Thyroid gland (tissue), 4 donors: ENCODE data around the gene CDH2. TPM values are rescaled to one million over a fixed set of nuclear protein-coding genes. Genes with fewer than 3 reads are reported as not detected.

Source experiments
- DNase-seq, 2 donors: peaks; one replicate each; pipeline ENCODE4 v3.0.0-alpha.2; 2019
- H3K27ac ChIP-seq, 3 donors: fragments of 200-600 bp; sonication (generic); 1 replicate in 2 of 3; 2 replicates in 1 of 3; pipeline ENCODE4 v1.5.1; 2016 to 2019; ENCODE audit warnings: mild to moderate bottlenecking in 1 of 3, moderate library complexity in 1 of 3
- H3K27me3 ChIP-seq: fragments of 200-600 bp; sonication (generic); one replicate; pipeline ENCODE4 v1.5.1; 2019
- H3K36me3 ChIP-seq, 2 donors: fragments of 200-600 bp; sonication (generic); one replicate each; pipeline ENCODE4 v1.5.1; 2016 to 2019
- H3K4me1 ChIP-seq, 2 donors: fragments of 200-600 bp; sonication (generic); one replicate each; pipeline ENCODE4 v1.5.1; 2017 to 2019
- H3K4me3 ChIP-seq, 3 donors: fragments of 200-600 bp; sonication (generic); replicated peaks in 1 of 3; 1 replicate in 2 of 3; 2 replicates in 1 of 3; pipeline ENCODE4 v1.5.1; 2016; ENCODE audit warnings: mild to moderate bottlenecking in 1 of 3
- H3K9me3 ChIP-seq: fragments of 200-600 bp; sonication (generic); one replicate; pipeline ENCODE4 v1.5.1; 2017
- POLR2A ChIP-seq, 2 donors: fragments of 450-650 bp; IDR thresholded peaks; one replicate each; pipeline ENCODE4 v1.6.1; 2017; ENCODE audit warnings: antibody characterized with exemption in 2 of 2, mild to moderate bottlenecking in 2 of 2, moderate library complexity in 1 of 2
- whole genome bisulfite sequencing, 2 donors: methylation state at CpG; one replicate each; pipeline ENCODE4 v1.1.5; 2017; 5-methylcytosine and 5-hydroxymethylcytosine counted together
- intact Hi-C: fragments of 100-400 bp; cut with DNase I; formaldehyde crosslinking; loops from one replicate; pipeline ENCODE4 v1.15.1; 2023
- total RNA-seq, 4 donors: library from RNA; depleted of rRNA; stranded (reverse); fragments of >200 nt; gene quantifications; one replicate each; pipeline ENCODE4 v1.2.3, GENCODE V29; 2016
- TF ChIP-seq, protein P1 (sequence below), 6 experiments: fragments of 200-600 bp in 3 of 6; fragments of 450-650 bp in 3 of 6; sonication (generic) in 3 of 6; IDR thresholded peaks; one replicate each; pipeline ENCODE4 v1.5.1; 2016 to 2019; ENCODE audit warnings: antibody characterized with exemption in 6 of 6, mild to moderate bottlenecking in 2 of 6, inconsistent platforms in 1 of 6, moderate library complexity in 1 of 6

CDH2 gene
- total RNA-seq, 4 donors from 2014 or later = 0.78 to 7.9 (median 3.3) TPM

DNA sequence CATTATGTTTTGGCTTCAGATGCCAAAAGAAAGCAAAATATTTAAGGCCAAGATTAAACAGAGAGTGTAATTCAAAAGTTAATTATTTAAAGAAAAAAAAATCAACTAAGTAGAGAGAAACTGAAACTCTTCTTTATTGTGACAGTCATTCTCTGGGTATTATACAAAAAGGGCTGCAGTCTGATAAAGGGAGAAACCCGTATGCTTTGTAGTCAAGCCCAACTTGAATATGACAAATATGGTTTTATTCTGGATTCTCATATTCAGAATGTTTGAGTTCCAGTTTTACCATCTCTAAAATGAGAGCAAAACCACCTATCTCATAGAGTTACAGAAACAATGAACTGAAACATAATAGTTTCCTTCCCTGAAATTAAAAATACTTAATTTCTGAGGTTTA, 8.2 kb downstream of the CDH2 start:
- TF ChIP-seq POLR2A (IDR thresholded peaks at IDR 0.05) = no peak
- TF ChIP-seq, protein P1, sequence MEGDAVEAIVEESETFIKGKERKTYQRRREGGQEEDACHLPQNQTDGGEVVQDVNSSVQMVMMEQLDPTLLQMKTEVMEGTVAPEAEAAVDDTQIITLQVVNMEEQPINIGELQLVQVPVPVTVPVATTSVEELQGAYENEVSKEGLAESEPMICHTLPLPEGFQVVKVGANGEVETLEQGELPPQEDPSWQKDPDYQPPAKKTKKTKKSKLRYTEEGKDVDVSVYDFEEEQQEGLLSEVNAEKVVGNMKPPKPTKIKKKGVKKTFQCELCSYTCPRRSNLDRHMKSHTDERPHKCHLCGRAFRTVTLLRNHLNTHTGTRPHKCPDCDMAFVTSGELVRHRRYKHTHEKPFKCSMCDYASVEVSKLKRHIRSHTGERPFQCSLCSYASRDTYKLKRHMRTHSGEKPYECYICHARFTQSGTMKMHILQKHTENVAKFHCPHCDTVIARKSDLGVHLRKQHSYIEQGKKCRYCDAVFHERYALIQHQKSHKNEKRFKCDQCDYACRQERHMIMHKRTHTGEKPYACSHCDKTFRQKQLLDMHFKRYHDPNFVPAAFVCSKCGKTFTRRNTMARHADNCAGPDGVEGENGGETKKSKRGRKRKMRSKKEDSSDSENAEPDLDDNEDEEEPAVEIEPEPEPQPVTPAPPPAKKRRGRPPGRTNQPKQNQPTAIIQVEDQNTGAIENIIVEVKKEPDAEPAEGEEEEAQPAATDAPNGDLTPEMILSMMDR (IDR thresholded peaks at IDR 0.05) = no peak
- Histone ChIP-seq H3K27ac (no peak overlapping the region), H3K9me3 (no peaks in the 10 kb centered on the region), H3K36me3 (no peaks in the 10 kb centered on the region), H3K27me3 (no peaks in the 10 kb centered on the region), H3K4me3 (no peak overlapping the region), H3K4me1 (no peaks in the 10 kb centered on the region)
- no peak for DNase-seq
- intact Hi-C loops = no loop called here
- WGBS, 2 donors = 80 to 82% methylated on average over 1 of the region's 1 CpG

DNA sequence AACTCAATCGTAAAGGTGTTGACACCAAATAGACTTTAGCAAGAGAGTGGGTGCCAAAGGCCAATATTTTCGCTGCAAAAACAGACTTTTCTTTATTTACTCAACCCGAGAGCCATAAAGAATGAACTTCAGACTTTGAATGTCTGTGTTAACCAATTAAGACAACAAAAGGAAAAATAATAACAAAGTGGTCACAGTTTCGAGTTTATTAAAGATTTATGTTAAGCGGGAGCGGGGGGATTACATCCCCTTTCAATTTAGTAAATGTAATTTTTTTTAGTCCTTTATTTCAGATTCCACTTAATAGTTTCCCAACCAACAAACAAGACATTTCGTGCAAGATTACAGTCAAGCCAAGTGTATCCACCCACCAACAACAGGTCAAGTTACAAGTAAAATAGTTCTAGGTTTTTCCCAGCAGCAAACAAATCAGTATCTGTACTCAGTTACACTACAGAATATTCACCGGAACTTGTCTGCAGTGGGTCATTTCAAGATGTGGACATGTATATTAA, 9.0 kb downstream of the CDH2 start:
- Histone ChIP-seq H3K27me3 (no peaks in the 10 kb centered on the region), H3K4me3 (no peak overlapping the region), H3K9me3 (no peaks in the 10 kb centered on the region), H3K27ac (no peak overlapping the region), H3K36me3 (no peaks in the 10 kb centered on the region), H3K4me1 (no peaks in the 10 kb centered on the region)
- TF ChIP-seq POLR2A (IDR thresholded peaks at IDR 0.05) = no peak
- TF ChIP-seq, protein P1 (IDR thresholded peaks at IDR 0.05) = no peak
- DNase-seq = no peak
- WGBS, 2 donors = 89 to 90% methylated on average over 8 of the region's 8 CpGs
- intact Hi-C loops = no loop called here

DNA sequence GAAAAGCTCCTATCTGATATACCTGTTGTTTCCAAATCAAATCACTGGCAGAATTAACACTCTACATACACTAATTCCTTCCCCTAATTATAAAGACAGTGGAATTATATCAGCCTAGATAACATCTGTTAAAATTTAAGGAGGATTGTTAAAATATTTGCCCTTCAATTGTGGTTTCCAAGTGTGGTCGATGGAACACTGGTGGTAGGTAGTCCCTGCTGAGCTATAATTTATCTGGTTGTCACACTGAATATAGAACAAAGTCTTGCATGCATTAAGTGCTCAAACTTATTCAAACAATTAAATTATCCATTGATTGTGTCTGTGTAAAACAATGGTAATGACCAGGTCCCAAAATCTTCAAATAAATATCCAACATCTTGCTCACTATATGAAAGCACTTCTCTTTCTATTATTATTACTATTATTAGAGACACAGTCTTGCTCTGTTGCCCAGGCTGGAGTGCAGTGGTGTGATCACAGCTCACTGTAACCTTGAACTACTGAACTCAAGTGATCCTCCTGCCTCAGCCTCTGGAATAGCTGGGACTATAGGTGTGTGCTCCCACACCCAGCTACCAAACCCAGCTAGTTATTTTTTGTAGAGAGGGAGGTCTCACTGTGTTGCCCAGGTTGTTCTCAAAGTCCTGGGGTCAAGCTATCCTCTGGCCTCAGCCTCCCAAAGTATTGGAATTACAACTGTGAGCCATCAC, 12.0 kb downstream of the CDH2 start:
- H3K27ac ChIP-seq = no peak overlapping the region
- H3K27me3 ChIP-seq = no peaks in the 10 kb centered on the region
- 57 to 59% methylated on average over 1 of the region's 1 CpG for WGBS, 2 donors
- H3K4me1 ChIP-seq = peaks cover 0 to 6% of the 10 kb centered on the region in 2 donors
- no peak for DNase-seq
- TF ChIP-seq POLR2A (IDR thresholded peaks at IDR 0.05) = no peak
- TF ChIP-seq, protein P1 (IDR thresholded peaks at IDR 0.05) = no peak
- H3K36me3 ChIP-seq = no peaks in the 10 kb centered on the region
- H3K9me3 ChIP-seq = no peaks in the 10 kb centered on the region
- H3K4me3 ChIP-seq = no peak overlapping the region
- intact Hi-C loops = no loop called here

DNA sequence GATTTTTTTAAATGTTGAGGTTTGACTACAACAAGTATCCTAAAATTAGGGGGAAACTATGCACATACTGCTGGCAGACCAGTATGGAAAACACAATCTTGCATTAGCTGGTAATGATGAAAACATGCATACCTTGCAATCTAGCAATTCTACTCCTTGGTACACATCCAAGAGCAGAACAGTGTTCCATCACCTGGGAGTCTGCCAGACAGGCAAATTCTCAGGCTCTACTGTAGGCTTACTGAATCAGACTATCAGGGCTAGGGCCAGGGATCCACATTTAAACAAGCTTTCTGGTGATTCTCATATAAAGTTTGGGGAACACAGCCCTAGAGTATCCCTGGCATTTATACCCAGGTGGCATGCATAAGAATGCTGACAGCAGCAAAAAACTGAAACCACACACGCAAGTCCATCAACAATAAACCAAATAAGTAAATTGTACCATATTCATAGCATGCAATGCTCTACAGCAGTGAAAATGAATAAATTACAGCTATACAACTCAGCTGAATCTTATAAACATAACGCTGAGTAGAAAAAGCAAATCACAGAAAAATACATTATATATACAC, 13.6 kb downstream of the CDH2 start:
- no peaks in the 10 kb centered on the region for H3K27me3 ChIP-seq
- H3K36me3 ChIP-seq = no peaks in the 10 kb centered on the region
- 93 to 99% methylated on average over 2 of the region's 2 CpGs for WGBS, 2 donors
- H3K4me1 ChIP-seq = peaks cover 0 to 6% of the 10 kb centered on the region in 2 donors
- intact Hi-C loops = no loop called here
- no peak overlapping the region for H3K27ac ChIP-seq
- no peaks in the 10 kb centered on the region for H3K9me3 ChIP-seq
- TF ChIP-seq, protein P1 (IDR thresholded peaks at IDR 0.05) = no peak
- no peak for TF ChIP-seq POLR2A (IDR thresholded peaks at IDR 0.05)
- no peak for DNase-seq
- H3K4me3 ChIP-seq = no peak overlapping the region
